Ammon's horn (tissue), 1 donor: Measurements from ENCODE around the gene TBRG4.
"Not testable (repeated sequence)": the region's sequence is repeated elsewhere in the genome, so short reads cannot be mapped to it uniquely, and the experiment has no call there.

Experiments used
- DNase-seq: peaks from one replicate; pipeline ENCODE4 v3.0.0-alpha.2; 2016; ENCODE audit warnings: low spot score

Gene TBRG4

GRCh38 chr7:45116048-45116447 lies 4.6 kb upstream of the TBRG4 start:
- no peak for DNase-seq

DNA sequence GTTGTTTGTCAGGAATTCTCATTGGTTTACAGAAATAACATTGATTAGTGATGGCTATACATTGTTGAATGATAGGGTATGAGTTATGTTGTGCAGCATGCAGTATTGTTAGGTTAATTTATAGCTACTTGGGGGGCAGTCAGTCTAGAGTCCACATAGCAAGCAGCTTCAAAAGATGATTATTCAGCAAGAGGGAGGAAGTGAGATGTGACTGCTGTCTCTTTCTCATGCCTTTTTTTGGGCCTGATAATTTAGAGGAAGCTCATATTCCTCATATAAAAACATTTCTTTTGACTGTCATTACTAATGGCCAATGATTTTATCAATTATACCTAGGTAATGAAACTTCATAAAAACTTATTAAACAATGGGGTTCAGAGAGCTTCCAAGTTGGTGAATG lies 3.4 kb upstream of the TBRG4 start:
- DNase-seq, result no peak

GRCh38 chr7:45114257-45114656 lies 2.8 kb upstream of the TBRG4 start:
- not testable (repeated sequence) for DNase-seq

DNA sequence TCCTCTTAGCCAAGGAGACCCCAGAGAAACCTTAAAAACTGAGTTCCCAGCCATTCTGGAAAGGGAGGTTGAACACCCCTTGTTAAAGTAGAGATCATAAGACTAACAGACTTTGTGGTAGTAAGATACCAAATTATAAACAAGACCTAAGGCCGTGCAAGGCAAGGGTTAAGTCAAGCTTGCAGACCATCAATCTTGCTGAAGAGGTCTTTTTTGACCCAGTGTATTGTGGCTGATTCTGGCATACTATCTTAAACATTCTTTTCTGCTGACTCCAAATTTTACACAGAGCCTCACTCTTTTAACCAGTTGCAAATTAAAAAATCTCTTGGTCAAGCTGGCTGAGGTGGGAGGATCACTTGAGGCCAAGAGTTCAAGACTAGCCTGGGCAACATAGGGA lies 1.2 kb upstream of the TBRG4 start:
- no peak for DNase-seq

GRCh38 chr7:45108863-45109262 lies 2.6 kb downstream of the TBRG4 start:
- DNase-seq, result no peak

DNA sequence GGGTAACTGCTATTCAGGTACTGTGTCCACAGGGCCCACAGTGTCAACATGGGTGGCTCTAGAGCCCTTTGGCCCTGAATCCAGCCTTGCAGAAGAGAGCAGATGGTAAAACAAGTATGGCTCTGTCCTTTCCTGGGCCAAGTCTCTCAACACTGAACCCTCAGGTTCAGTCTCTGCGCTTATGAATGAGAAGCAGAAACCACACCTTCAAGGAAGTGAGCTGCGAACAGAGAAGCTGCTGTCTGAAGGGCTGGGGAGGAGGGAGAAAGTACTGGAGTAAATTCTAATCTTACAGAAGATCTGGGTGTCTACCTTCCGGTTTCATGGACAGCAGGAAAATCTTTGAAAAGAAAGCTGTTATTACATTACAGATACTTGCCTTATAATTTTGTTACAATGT lies 4.1 kb downstream of the TBRG4 start:
- DNase-seq, result no peak

DNA sequence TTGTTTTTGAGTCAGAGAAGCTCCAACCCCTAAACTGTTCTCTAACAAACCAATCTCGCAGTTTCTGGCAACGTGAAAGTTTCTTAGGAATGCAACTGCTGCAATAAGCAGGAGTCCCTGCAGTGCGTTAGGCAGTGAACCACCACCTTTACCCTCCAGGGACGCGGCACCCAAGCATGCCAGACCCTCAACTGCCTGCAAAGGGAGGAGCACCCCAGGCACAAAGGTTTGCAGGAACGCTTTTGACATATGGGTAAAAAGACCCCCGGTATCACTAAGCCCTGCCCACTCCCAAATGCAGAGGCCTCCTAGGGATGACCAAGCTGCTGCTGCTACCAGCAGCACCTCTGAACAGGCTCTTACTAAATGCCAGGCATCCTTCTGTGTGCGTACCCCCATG lies 4.7 kb downstream of the TBRG4 start:
- no peak for DNase-seq

DNA sequence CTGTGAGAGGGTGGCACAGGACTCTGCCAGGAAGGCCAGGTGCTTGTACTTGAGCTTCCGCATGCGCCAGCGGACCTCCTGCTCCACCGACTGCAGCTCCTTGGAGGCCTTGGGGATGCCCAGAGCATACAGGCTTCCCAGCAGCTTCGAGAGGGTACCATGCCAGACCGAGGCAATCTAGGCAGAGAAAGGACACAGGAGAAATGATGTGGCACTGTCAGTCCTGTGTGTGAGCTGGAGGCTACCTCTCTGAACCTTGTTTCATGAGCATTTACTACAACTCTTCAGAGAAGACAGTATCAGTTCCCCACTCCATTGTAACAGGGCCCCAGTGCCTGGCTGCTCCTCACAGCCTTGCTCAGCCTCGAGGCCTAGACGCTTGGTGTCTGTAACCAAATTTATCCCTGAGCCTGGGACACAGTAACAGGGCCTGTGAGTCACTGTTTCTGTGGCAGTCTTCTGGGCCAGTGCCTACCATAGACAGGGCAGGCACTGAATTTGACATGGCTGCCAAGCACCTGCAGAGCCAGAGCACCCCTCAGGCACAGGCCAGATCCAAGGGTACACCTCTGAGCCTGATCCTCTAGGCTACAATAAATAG lies 5.8 kb downstream of the TBRG4 start:
- no peak for DNase-seq

- no peak for DNase-seq
These were observed 6.5 kb downstream of the TBRG4 start for GRCh38 chr7:45104844-45105587.

- DNase-seq, result no peak
These were observed 7.3 kb downstream of the TBRG4 start for GRCh38 chr7:45103958-45104843.

- no peak for DNase-seq
These were observed 8.4 kb downstream of the TBRG4 start for GRCh38 chr7:45102785-45103712.

DNA sequence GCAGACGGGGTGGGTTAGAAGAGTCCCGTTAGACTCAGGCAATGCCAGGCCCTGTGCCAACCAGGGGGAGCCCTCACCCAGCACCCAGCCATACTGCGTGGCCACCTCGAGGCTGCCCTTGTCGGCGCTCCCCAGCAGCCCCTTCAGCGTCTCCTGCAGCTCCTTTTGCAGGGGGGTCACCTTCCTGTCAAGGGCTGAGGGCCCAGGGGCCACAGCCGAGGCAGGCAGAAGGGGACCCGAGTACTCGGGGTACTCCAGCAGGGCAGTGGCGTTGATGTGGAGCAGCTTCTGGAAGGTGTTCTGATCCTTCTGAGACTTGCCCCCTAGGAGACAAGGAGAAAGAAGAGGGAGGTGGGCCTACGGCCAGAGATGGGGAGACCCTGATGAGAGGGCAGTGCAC lies 9.7 kb downstream of the TBRG4 start:
- DNase-seq, result no peak

DNA sequence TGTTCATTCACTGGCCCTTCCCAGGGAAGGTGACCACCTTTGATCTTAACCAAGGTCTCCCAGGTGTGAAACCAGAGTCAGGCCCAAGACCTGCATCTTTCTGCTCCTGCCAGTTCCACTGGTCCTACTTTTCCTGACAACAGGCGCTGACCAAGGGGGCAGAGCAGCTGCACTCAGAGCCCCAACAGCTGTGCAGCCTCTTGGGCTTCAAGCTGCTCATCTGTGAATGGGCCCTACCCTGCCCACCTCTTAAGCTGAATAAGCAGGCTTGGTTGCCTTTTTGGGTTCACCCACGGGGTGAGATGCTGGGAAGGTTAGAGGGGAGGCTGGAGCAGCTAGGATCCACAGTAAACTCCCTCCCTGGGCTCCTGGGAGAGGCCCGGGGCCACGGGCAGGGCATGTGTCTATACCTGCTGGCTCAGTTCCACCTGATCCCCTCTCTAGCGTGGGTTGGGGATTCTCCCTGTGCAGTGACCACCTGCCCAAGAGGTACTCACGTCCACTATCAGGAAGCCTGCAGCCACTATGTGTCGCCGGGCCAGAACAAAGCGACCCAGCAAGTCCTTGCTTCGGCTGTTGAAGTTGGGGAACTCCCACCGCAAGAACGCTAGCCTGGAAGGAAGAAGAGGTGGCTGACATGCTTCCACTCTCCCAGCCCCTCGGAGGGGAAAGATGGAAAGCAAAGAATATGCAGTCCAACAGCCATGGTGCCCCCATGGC lies 10.6 kb downstream of the TBRG4 start:
- no peak for DNase-seq

DNA sequence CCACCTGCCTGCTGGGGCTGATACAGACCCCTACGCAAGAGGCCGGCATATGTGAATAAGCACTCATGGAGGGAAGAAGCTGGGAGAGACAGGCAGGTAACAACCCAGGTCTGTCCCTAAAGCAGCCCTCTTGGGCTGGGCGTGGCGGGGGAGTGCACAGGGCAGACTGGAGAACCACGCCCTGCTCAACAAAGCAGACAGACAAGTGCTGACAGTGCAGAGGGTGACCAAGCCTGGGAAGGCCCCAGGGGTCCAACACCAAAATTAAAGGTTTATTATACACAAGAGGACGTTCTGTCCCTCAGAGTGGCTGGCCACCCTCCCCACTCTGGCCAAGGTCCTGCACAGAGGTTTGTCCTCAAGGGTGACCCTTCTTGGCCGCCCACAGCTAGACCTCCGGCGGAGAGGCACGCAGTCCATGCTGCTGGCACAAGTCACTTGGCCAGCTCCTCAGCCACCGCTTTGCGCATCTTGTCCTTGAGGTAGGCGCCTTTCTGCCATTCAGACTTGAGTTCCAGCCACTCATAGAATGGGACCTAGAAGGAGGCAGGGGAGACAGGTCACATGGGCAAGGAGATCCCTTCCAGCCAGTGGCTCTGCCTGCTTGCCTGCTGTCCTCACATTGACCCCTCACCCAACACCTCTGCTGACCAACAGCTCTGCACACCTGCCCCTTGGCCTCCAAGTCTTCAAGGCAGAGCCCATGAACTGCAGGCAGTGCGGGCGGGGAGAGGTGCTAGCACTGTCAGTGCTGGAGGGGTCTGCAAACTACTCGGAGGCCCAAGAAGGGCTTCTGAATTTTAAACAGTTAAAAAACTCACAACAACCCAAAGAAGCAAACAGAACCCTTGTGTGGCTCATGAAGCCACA lies 11.4 kb downstream of the TBRG4 start:
- DNase-seq, result no peak

DNA sequence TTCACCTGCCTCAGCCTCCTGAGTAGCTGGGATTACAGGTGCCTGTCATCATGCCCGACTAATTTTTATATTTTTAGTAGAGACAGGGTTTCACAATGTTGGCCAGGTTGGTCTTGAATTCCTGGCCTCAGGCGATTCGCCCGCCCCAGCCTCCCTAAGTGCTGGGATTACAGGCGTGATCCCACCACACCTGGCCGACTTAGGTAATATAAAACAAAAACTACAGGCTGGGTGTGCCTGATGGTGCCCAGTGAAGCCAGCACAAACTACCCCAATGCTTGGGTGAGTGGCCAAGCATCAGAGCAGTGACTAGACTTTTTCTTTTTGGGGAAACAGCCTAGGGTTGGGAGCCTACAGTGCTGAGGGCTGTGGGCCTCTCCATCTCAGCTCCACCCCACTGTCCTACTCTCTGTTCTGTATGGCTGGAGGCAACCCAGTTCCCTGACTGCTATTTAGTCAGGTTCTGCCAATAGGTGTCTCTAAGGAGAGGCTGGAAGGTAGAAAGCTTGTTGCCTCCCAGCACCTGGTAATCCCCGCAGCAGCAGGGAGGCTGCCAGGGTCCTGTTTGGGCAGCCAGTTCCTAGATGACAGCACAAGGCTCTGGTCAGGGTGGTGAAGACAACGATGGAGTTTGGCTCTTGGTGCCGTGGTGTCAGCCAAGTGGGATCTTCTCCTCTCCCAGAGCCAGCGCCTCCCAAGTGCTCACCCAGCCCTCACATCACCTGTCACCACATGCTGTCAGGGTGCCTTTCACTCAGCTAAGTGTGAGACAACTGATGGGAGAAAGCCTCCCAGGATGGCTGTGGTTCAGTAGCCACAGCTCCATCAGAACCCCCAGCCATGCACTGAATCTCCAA lies 12.3 kb downstream of the TBRG4 start:
- no peak for DNase-seq

- no peak for DNase-seq
These were observed 18.6 kb downstream of the TBRG4 start for GRCh38 chr7:45092931-45093235.

GRCh38 chr7:45092100-45092930 lies 19.2 kb downstream of the TBRG4 start:
- no peak for DNase-seq

- peak; percentile 97 for DNase-seq
These were observed 22.1 kb downstream of the TBRG4 start for GRCh38 chr7:45089341-45089891.
